Neural cell (in vitro differentiated cells): ENCODE results near the gene CDCA5. TPM values are rescaled to one million over a fixed set of nuclear protein-coding genes. Genes with fewer than 3 reads are reported as not detected.

Source experiments
- H2AFZ ChIP-seq: fragments of 200-600, 300-800 bp; sonication (generic), shearing (Covaris generic); 2 replicates; pipeline ENCODE4 v1.6.0; 2014; ENCODE audit warnings: low read depth, mild to moderate bottlenecking, antibody characterized with exemption, low read length, moderate library complexity
- H3F3A ChIP-seq: fragments of 200-600 bp; shearing (Covaris generic); 2 replicates; pipeline ENCODE4 v1.6.1; 2016; ENCODE audit warnings: mild to moderate bottlenecking, moderate library complexity, mixed read lengths, antibody characterized with exemption, low read length; ENCODE audit not compliant: insufficient read depth, poor library complexity, severe bottlenecking
- H3K27ac ChIP-seq: fragments of 200-600, 300-800 bp; sonication (generic), shearing (Covaris generic); 2 replicates; pipeline ENCODE4 v1.5.1; 2014; ENCODE audit warnings: mild to moderate bottlenecking, low read length, moderate library complexity
- H3K27me3 ChIP-seq: fragments of 300-800, 200-600 bp; sonication (generic), shearing (Covaris generic); 2 replicates; pipeline ENCODE4 v1.6.0; 2014; ENCODE audit warnings: mild to moderate bottlenecking, low read depth, low read length, moderate library complexity; ENCODE audit not compliant: insufficient read depth
- H3K36me3 ChIP-seq: fragments of 300-800, 200-600 bp; sonication (generic), shearing (Covaris generic); 2 replicates; pipeline ENCODE4 v1.5.1; 2014; ENCODE audit warnings: mild to moderate bottlenecking, antibody characterized with exemption, low read length, moderate library complexity; ENCODE audit not compliant: insufficient read depth
- H3K4me2 ChIP-seq: fragments of 300-800, 200-600 bp; sonication (generic), shearing (Covaris generic); 2 replicates; pipeline ENCODE4 v1.6.0; 2014; ENCODE audit warnings: mild to moderate bottlenecking, low read length
- H3K4me3 ChIP-seq: fragments of 300-800, 200-600 bp; sonication (generic), shearing (Covaris generic); 2 replicates; pipeline ENCODE4 v1.5.1; 2014; ENCODE audit warnings: mild to moderate bottlenecking, low read length, moderate library complexity
- H3K79me2 ChIP-seq: fragments of 200-600 bp; shearing (Covaris generic); replicated peaks from 2 replicates; pipeline ENCODE4 v1.6.0; 2014; ENCODE audit warnings: mild to moderate bottlenecking, low read length, moderate library complexity; ENCODE audit not compliant: insufficient read depth
- H3K9ac ChIP-seq: fragments of 300-800, 200-600 bp; sonication (generic), shearing (Covaris generic); 2 replicates; pipeline ENCODE4 v1.6.1; 2016; ENCODE audit warnings: mild to moderate bottlenecking, low read length, mixed read lengths
- H3K9me2 ChIP-seq: fragments of 200-600 bp; shearing (Covaris generic); 2 replicates; pipeline ENCODE4 v1.6.1; 2016; ENCODE audit warnings: mild to moderate bottlenecking, low read length, mixed read lengths; ENCODE audit not compliant: insufficient read depth
- H3K9me3 ChIP-seq: fragments of 200-600, 300-800 bp; sonication (generic), shearing (Covaris generic); 2 replicates; pipeline ENCODE4 v1.6.1; 2016; ENCODE audit warnings: mild to moderate bottlenecking, mixed run types, low read length, moderate library complexity, mixed read lengths
- H4K20me1 ChIP-seq: fragments of 200-600 bp; shearing (Covaris generic); 2 replicates; pipeline ENCODE4 v1.6.1; 2016; ENCODE audit warnings: mild to moderate bottlenecking, mixed run types; ENCODE audit not compliant: insufficient read depth
- CTCF ChIP-seq: fragments of 450-650 bp; IDR thresholded peaks from 2 replicates; pipeline ENCODE4 v1.5.1; 2014; ENCODE audit warnings: antibody characterized with exemption, mild to moderate bottlenecking, moderate library complexity; ENCODE audit not compliant: poor library complexity, severe bottlenecking
- EP300 ChIP-seq: fragments of 450-650 bp; conservative IDR thresholded peaks from 2 replicates; pipeline ENCODE4 v1.6.1; 2014; ENCODE audit warnings: antibody characterized with exemption, mild to moderate bottlenecking, moderate library complexity; ENCODE audit not compliant: poor library complexity, severe bottlenecking
- EZH2 ChIP-seq: fragments of 200-600, 300-800 bp; shearing (Covaris generic), sonication (generic); IDR thresholded peaks from 2 replicates; pipeline ENCODE4 v1.6.1; 2014; ENCODE audit warnings: antibody characterized with exemption, low read length, borderline replicate concordance, mild to moderate bottlenecking; ENCODE audit not compliant: insufficient read depth, poor library complexity, severe bottlenecking
- MXI1 ChIP-seq: fragments of 450-650 bp; conservative IDR thresholded peaks from 2 replicates; pipeline ENCODE4 v1.6.1; 2014; ENCODE audit warnings: antibody characterized with exemption, mild to moderate bottlenecking; ENCODE audit not compliant: poor library complexity, severe bottlenecking
- POLR2AphosphoS5 ChIP-seq: IDR thresholded peaks from 2 replicates; pipeline ENCODE4 v1.6.1; 2012
- RAD21 ChIP-seq: fragments of 450-650 bp; conservative IDR thresholded peaks from 2 replicates; pipeline ENCODE4 v1.6.1; 2014; ENCODE audit warnings: antibody characterized with exemption, mild to moderate bottlenecking, moderate library complexity
- REST ChIP-seq: IDR thresholded peaks from 2 replicates; pipeline ENCODE4 v1.6.1; 2012; ENCODE audit warnings: borderline replicate concordance
- SMC3 ChIP-seq: fragments of 450-650 bp; conservative IDR thresholded peaks from 2 replicates; pipeline ENCODE4 v1.6.1; 2014; ENCODE audit warnings: antibody characterized with exemption, mild to moderate bottlenecking, moderate library complexity; ENCODE audit not compliant: poor library complexity
- TAF1 ChIP-seq: IDR thresholded peaks from 2 replicates; pipeline ENCODE4 v1.6.1; 2012; ENCODE audit warnings: low read depth
- polyA plus RNA-seq: library from polyadenylated mRNA; depleted of rRNA; stranded (reverse); fragments of >200 nt; gene quantifications from 2 replicates; pipeline ENCODE4 v1.2.3, GENCODE V29; 2014

CDCA5 gene
- polyA plus RNA-seq, 1 donor from 2014 or later = 2.3 TPM

DNA sequence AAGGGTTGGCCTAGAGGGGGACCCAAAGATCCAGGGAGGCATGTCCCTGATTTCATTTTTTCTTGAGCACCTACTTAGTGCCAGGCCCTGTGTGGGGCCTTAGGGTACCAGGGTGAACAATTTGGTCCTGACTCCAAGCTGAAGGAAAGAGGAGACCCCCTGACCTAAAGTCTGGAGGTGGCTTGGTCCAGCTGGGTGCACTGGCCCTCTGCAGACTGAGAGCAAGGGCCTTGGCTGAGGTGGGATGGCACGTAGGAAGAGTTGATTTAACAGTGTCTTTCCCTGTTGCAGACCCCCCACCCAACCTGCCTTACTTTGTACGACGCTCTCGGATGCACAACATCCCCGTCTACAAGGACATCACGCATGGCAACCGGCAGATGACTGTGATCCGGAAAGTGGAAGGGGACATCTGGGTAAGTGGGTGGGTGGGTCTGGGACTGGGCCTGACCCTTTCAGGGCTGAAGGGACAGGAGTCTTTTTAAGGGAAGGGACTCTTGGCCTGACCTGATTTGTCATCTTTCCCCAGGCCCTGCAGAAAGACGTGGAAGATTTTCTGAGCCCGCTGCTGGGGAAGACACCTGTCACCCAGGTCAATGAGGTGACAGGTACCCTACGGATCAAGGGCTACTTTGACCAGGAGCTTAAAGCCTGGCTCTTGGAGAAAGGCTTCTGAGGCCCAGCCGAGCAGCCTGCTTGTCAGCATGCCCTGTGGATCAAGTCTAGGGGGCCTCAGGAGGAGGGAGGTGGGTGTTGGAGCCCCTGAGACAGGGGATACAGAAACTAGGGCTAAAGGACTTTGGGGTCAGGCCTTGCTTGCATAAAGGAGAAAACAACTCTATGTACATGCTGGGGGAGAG, 41.6 kb upstream of the CDCA5 start:
- no peak overlapping the region for H2AFZ ChIP-seq
- no peak overlapping the region for H3K27ac ChIP-seq
- H3K36me3 ChIP-seq = peaks cover 8% of the 10 kb centered on the region
- no peak overlapping the region for H3K4me3 ChIP-seq
- H3K79me2 ChIP-seq = peaks cover 28% of the 10 kb centered on the region
- TF ChIP-seq EP300 (no peak), RAD21 (no peak), TAF1 (no peak), EZH2 (no peak), MXI1 (no peak), POLR2AphosphoS5 (no peak), CTCF (no peak), REST (no peak)
- no peaks in the 10 kb centered on the region for H4K20me1 ChIP-seq
- H3K9me3 ChIP-seq = no peaks in the 10 kb centered on the region
- H3F3A ChIP-seq = no peaks in the 10 kb centered on the region
- H3K4me2 ChIP-seq = no peak overlapping the region
- no peaks in the 10 kb centered on the region for H3K9me2 ChIP-seq
- no peaks in the 10 kb centered on the region for H3K27me3 ChIP-seq
- H3K9ac ChIP-seq = no peak overlapping the region

GRCh38 chr11:65124480-65125196, 40.8 kb upstream of the CDCA5 start:
- Histone ChIP-seq H3K9me3 (no peaks in the 10 kb centered on the region), H3K4me2 (no peak overlapping the region), H3K36me3 (peaks cover 10% of the 10 kb centered on the region), H3K27ac (no peak overlapping the region), H3K9ac (no peak overlapping the region), H3K9me2 (no peaks in the 10 kb centered on the region), H4K20me1 (no peaks in the 10 kb centered on the region), H3K4me3 (no peak overlapping the region), H3F3A (no peaks in the 10 kb centered on the region), H2AFZ (no peak overlapping the region), H3K27me3 (no peaks in the 10 kb centered on the region), H3K79me2 (peaks cover 31% of the 10 kb centered on the region)
- TF ChIP-seq EP300 (no peak), POLR2AphosphoS5 (no peak), SMC3 (no peak), MXI1 (no peak), EZH2 (no peak)
